Glutamatergic neuron (in vitro differentiated cells): ENCODE measurements around the gene PCK1. TPM values are rescaled to one million over a fixed set of nuclear protein-coding genes. Genes with fewer than 3 reads are reported as not detected.

ENCODE experiments used
- DNase-seq: peaks from one replicate; pipeline ENCODE4 v3.0.0; 2022
- H3K27ac Mint-ChIP-seq: one replicate; pipeline ENCODE4 v1.8.0; 2020; ENCODE audit warnings: mild to moderate bottlenecking, mixed read lengths, inconsistent platforms; ENCODE audit not compliant: unreplicated experiment
- H3K27me3 Mint-ChIP-seq: one replicate; pipeline ENCODE4 v1.8.0; 2020; ENCODE audit warnings: mild to moderate bottlenecking, moderate library complexity, mixed read lengths, inconsistent platforms; ENCODE audit not compliant: unreplicated experiment
- H3K36me3 Mint-ChIP-seq: one replicate; pipeline ENCODE4 v1.8.0; 2020; ENCODE audit warnings: mild to moderate bottlenecking, mixed read lengths, inconsistent platforms; ENCODE audit not compliant: unreplicated experiment
- H3K4me1 Mint-ChIP-seq: one replicate; pipeline ENCODE4 v1.8.0; 2020; ENCODE audit warnings: mild to moderate bottlenecking, low read depth, mixed read lengths, inconsistent platforms; ENCODE audit not compliant: unreplicated experiment
- H3K4me3 Mint-ChIP-seq: one replicate; pipeline ENCODE4 v1.8.0; 2020; ENCODE audit warnings: mild to moderate bottlenecking, mixed read lengths, inconsistent platforms; ENCODE audit not compliant: unreplicated experiment
- H3K9me3 Mint-ChIP-seq: one replicate; pipeline ENCODE4 v1.8.0; 2020; ENCODE audit warnings: mild to moderate bottlenecking, moderate library complexity, mixed read lengths, inconsistent platforms; ENCODE audit not compliant: unreplicated experiment
- CTCF ChIP-seq: fragments of 200-600 bp; sonication (generic); IDR thresholded peaks from one replicate; pipeline ENCODE4 v1.5.0; 2021; ENCODE audit not compliant: partially characterized antibody, unreplicated experiment
- total RNA-seq: library from RNA; stranded (reverse); fragmentation: NEBNext Ultra II Directional; extraction: Animal tissue kit (Norgen Biotek cat#: 25700); gene quantifications from one replicate; pipeline ENCODE4 v1.2.1, GENCODE V29; 2021; ENCODE audit not compliant: unreplicated experiment

The PCK1 gene
- total RNA-seq, 1 donor from 2014 or later = not detected

DNA sequence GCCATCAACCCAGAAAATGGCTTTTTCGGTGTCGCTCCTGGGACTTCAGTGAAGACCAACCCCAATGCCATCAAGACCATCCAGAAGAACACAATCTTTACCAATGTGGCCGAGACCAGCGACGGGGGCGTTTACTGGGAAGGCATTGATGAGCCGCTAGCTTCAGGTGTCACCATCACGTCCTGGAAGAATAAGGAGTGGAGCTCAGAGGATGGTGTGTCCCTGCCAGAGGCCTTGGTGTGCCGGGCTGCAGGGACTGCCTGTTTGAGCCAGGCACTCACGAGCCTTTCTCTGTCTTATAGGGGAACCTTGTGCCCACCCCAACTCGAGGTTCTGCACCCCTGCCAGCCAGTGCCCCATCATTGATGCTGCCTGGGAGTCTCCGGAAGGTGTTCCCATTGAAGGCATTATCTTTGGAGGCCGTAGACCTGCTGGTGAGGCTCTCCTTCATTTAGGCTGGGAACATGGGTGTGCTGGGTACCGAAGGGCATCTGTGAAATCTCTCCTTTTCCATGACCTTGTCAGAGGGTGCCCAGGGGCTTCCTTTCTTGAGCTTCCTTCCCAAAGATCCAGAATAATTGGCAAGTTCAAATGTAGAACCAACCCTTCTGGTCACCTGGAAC lies 3.4 kb downstream of the PCK1 start:
- H3K27ac Mint-ChIP-seq = no peak overlapping the region
- no peaks in the 10 kb centered on the region for H3K27me3 Mint-ChIP-seq
- peaks cover 6% of the 10 kb centered on the region for H3K9me3 Mint-ChIP-seq
- no peak for DNase-seq
- peaks cover 2% of the 10 kb centered on the region for H3K4me1 Mint-ChIP-seq
- H3K36me3 Mint-ChIP-seq = peaks cover 6% of the 10 kb centered on the region
- TF ChIP-seq CTCF = no peak
- no peak overlapping the region for H3K4me3 Mint-ChIP-seq

- Mint-ChIP-seq H3K4me1 (peaks cover 2% of the 10 kb centered on the region), H3K4me3 (no peak overlapping the region), H3K27ac (no peak overlapping the region), H3K27me3 (no peaks in the 10 kb centered on the region), H3K36me3 (peaks cover 6% of the 10 kb centered on the region), H3K9me3 (peaks cover 6% of the 10 kb centered on the region)
- TF ChIP-seq CTCF = no peak
- DNase-seq = no peak
Observed at GRCh38 chr20:57564951-57565642, 4.2 kb downstream of the PCK1 start.

DNA sequence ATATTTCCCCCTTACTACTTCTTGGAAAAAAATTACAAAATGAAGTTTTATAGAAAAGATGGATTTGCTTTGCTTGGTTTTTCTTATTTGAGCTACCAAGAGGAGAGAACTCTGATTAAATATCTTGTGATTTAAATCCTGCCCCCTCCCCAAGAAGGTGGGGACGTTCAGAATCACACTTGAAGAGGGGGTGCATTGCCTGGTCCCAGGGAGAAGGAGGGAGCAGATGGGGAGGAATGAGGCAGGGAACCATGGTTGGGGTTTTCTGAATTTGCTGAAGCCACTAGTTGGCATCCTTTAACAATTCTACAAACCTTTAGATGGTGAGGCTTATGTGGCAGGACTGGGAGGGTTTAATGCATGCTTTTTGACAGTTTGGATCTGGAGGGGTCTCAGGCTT lies 5.5 kb downstream of the PCK1 start:
- no peak for TF ChIP-seq CTCF
- Mint-ChIP-seq H3K36me3 (peaks cover 6% of the 10 kb centered on the region), H3K9me3 (peaks cover 6% of the 10 kb centered on the region), H3K27ac (no peak overlapping the region), H3K4me3 (no peak overlapping the region), H3K4me1 (peaks cover 8% of the 10 kb centered on the region), H3K27me3 (no peaks in the 10 kb centered on the region)
- no peak for DNase-seq

DNA sequence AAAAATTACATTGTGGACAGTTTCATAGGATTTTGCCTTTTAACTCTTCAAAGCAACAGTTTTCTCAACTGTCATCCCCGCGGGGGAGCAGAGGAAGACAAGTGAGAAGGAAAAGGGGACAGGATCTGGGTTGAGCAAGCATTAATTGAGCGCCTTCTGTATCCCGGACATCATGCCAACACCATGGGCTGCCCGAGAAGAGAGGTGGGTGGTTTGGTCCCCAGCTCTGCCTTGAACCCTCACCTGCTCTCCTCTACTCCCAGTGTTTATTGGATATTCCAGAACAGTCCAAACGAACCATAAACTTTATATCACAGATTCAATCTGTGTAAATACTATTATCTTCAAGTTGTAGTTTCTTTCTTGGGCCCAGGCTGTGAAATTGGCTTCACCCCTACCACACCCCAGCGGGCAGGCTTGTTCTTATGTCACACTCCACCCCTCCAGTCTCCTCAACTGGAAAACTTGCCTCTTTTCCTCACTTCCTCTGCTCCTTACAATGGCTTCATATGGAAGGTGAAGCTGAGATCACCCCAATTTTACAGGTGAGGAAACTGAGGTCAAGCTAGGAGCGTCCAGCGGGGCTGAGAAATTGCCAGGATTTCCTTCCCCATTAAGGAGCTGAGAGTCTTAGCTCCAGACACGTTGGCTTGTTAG lies 6.0 kb downstream of the PCK1 start:
- peaks cover 4% of the 10 kb centered on the region for H3K36me3 Mint-ChIP-seq
- H3K27me3 Mint-ChIP-seq = peaks cover 2% of the 10 kb centered on the region
- no peak for TF ChIP-seq CTCF
- peaks cover 6% of the 10 kb centered on the region for H3K9me3 Mint-ChIP-seq
- DNase-seq = no peak
- H3K4me3 Mint-ChIP-seq = no peak overlapping the region
- no peak overlapping the region for H3K27ac Mint-ChIP-seq
- peaks cover 8% of the 10 kb centered on the region for H3K4me1 Mint-ChIP-seq
